Stimulated activated CD8-positive, alpha-beta memory T cell treated with anti-CD3 and anti-CD28 coated beads, Interleukin-7, amount 100 ng/mL, for 24 hours (primary cell): ENCODE results near the gene NUDT5.
A peak's percentile ranks its signal among the peaks of the same experiment; 100 is the strongest.
"Not testable (repeated sequence)": the region's sequence is repeated elsewhere in the genome, so short reads cannot be mapped to it uniquely, and the experiment has no call there.

ENCODE experiments used
- DNase-seq: peaks from one replicate; pipeline ENCODE4 v3.0.0-alpha.2; 2020; ENCODE audit warnings: low read depth

Gene NUDT5

DNA sequence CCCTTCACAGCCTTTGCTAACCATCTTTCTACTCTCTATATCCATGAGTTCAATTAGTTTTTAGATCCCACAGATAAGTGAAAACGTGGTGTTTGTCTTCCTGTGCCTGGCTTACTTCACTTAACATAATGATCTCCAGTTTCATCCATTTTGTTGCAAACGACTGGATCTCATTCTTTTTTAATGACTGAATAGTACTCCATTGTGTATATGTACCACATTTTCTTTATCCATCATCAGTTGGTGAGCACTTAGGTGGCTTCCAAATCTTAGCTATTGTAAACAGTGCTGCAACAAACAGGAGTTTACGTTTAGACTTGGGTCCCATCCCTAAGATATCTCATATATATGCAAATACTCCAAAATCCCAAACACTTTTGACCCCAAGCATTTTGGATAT lies 9.4 kb upstream of the NUDT5 start:
- DNase-seq, result no peak

DNA sequence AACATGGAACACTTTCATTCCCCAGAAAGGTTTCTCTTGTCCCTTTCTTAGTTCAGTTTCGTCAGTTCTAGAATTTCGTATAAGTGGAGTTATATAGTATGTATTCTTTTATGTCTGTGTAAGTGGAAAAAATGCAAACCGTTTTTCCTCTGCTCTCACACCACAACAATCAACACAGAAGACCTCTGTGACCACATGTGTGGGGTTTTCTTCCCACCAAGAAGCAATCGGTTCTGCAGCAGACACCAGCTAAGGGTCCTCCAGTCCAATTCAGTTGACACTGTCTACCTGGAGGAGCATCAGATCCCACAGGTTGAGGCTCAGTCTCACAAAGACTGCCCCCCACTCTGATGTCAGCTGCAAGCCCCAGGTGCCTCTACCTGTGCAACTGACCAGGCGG lies 6.5 kb upstream of the NUDT5 start:
- DNase-seq, result no peak

DNA sequence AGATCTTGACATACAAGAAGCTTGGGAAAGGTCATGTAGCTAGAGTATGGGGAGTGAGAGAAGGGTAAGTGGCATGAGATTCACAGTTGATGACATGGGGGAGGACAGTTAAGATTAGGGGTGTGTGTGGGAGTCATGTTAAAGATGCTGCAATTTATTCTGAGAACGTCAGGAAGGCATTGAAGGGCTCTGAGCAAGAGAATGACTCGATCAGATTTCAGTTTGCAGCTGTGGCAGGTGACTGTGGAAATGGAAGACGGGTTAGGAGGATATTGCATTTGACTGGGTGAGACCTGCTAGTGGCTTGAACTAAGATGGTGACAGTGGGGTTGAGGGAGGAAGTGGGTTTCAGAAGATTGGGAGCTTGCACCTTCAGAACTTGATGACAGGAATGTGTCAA lies 5.9 kb upstream of the NUDT5 start:
- DNase-seq, result no peak

- DNase-seq, result no peak
Measured at GRCh38 chr10:12200850-12201249, 5.2 kb upstream of the NUDT5 start.

GRCh38 chr10:12198156-12198555 lies 2.5 kb upstream of the NUDT5 start:
- DNase-seq, result no peak

DNA sequence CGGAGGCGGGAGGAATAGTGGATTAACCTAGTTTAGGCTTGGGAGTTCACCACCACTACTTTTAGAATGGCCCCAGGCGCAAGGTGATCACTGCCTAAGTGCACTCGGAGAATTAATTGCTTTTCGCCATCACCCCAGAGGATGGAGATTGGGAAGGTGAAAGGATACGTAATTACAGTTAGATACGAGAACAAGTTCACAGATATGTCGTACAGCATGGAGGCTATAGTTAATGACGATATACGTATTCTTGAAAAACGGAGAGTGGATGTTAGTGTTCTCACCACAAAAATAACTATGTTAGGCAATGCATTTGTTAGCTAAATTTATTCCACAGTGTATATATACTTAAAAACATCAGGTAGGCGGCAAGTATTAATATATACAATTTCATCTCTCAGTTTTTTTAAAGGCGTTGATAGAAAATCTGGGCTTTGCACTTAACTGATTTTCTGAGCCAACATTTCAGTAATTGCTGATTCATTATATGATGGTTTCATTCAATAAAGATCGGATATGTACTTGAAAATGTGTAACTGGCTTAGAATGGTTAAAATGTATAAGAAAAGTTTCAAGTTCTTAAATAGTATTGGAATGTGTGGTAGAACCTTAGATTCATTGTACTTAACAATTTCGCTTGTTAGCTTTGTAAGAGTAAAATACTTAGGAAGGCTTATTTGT lies 980 bp upstream of the NUDT5 start:
- DNase-seq, result no peak

- DNase-seq, result no peak
Measured at GRCh38 chr10:12195281-12195602, 449 bp downstream of the NUDT5 start.

- no peak for DNase-seq
Measured at GRCh38 chr10:12194752-12195271, 879 bp downstream of the NUDT5 start.

DNA sequence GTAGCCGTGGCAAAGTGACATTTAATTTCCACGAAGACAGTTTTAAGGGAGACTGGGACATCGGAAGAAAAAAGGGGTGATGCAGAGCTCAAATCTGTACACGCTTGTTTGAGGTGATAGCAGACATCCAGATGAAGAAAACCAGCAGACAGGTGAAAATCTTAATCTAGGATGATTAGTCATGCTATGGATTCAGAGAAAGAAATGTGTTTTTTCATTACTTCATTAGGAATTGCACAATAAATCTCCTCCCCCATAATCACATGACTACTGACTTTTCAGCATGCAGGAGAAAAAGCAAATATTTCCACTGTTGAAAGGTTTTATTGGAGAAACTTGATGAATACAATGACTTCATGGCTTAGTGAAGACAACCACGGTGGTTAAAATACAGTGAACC lies 2.5 kb downstream of the NUDT5 start:
- DNase-seq, result no peak

DNA sequence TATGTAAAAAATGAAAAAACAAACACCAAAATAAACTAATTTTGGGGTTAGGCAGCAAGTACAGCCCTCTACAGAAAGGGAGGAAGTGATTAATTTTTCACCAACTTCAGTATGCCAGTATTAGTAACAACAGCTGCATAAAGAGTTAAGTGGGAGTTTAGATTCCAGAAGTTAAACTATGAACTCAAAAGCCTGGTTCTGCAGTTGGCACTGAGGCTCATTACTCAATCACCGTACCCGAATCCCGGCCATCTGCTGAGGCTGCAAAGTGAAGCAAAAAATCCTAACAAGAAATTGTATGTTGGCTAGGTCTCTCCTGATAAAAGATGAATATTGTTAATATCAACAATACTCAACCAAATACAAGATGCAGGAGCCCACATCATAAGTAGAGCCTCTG lies 4.0 kb downstream of the NUDT5 start:
- no peak for DNase-seq

GRCh38 chr10:12189426-12189825 lies 6.3 kb downstream of the NUDT5 start:
- DNase-seq, result no peak

- no peak for DNase-seq
Measured at GRCh38 chr10:12188656-12189055, 7.0 kb downstream of the NUDT5 start.

DNA sequence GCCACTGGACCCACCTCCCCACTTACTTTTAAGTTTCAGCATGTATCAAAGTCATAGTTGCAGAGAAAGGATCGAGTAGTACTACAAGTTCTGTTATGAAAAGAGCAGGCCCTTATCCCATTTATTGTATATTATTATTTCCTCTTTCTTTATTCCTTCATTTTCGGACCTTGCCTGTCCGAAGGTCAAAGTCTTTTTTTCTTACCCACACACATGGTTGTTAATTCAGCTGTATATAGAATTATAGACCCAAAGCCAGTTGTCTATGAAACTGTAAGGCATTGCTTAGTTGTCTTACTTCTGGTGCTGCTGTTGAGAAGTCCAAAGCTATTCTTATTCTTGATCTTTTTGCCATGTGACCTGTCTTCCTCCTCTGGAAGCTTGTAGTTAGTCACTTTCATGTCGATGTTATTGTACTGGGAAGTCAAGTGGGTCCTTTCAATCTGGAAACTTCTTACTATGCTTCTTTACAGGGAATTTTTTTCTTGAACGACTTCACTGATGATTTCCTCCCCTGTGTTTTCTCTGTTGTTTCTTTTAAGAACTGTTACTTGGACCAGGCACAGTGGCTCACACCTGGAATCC lies 8.3 kb downstream of the NUDT5 start:
- no peak for DNase-seq

DNA sequence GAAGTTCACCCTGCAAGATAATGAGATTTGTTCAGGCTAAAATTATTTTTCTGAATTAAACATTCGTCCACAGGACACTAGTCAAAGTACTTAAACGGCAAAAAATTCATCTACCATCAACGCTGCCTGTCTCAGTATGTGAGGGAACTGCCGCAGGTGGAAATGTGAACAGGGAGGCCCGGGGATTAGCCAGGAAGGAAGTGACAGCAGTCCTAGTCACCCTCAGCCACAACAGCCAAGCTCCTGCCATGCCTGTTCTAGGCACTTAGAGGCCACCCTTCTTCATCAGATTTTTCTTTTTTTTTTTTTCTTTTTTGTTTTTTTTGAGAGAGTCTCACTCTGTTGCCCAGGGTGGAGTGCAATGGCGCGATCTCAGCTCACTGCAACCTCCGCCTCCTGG lies 9.4 kb downstream of the NUDT5 start:
- no peak for DNase-seq

DNA sequence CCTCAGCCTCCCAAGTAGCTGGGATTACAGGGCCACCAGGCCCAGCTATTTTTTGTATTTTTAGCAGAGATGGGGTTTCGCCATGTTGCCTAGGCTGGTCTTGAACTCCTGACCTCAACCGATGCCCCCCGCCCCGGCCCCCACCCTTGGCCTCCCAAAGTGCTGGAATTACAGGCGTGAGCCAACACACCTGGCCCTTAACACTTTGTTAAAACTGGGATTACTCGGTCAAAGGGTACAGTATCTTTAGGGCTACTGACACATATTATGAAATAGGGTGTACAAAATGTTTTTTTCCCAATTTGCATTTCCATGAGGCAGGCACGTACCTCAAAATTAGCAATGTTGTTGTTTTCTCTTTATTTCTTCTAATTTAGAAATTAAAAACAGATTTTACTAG lies 11.5 kb downstream of the NUDT5 start:
- no peak for DNase-seq

DNA sequence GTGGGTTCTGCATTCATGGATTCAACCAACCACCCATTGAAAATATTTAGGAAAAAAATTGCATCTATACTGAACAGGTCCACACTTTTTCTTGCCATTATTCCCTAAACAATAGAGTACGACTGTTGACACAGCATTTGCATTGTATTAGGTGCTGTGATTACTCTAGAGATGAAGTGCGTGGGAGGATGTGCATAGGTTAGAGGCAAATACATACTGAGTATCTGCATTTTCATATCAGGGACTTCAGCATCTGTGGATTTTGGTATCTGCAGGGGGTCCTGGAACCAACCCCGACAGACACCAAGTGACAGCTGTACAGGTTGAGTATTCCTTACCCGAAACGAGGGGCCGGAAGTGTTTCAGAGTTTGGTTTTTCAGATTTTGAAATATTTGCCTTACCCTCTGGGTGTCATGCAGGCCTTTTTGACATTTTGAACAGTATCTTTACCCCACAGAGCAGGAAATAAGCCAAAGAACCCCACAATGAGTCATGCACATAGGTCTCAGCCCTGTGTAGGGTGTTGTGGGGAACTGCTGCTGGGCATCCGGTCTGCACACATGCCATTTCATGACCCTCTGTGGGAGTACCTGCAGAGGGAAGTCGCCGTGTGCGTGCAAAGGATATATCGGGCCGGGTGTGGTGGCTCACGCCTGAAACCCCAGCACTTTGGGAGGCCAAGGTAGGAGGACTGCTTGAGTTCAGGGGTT lies 14.5 kb downstream of the NUDT5 start:
- peak; percentile 26 for DNase-seq

- no peak for DNase-seq
Measured at GRCh38 chr10:12180221-12180974, 15.3 kb downstream of the NUDT5 start.

- DNase-seq, result no peak
Measured at GRCh38 chr10:12179606-12180170, 16.0 kb downstream of the NUDT5 start.

- no peak for DNase-seq
Measured at GRCh38 chr10:12177642-12178041, 18.0 kb downstream of the NUDT5 start.

DNA sequence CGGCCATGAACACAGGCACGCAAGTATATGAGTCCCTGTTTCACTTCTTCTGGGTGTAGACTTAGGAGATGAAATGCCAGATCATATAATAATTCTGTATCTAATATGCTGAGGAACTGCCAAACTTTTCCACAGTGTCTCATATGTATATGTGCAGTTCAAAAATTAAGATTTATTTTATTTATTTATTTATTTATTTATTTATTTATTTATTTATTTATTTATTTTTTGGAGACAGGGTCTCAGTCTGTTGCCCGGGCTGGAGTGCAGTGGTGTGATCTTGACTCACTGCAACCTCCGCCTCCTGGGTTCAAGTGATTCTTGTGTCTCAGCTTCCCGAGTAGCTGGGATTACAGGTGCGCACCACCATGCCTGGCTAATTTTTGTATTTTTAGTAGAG lies 24.2 kb downstream of the NUDT5 start:
- not testable (repeated sequence) for DNase-seq

DNA sequence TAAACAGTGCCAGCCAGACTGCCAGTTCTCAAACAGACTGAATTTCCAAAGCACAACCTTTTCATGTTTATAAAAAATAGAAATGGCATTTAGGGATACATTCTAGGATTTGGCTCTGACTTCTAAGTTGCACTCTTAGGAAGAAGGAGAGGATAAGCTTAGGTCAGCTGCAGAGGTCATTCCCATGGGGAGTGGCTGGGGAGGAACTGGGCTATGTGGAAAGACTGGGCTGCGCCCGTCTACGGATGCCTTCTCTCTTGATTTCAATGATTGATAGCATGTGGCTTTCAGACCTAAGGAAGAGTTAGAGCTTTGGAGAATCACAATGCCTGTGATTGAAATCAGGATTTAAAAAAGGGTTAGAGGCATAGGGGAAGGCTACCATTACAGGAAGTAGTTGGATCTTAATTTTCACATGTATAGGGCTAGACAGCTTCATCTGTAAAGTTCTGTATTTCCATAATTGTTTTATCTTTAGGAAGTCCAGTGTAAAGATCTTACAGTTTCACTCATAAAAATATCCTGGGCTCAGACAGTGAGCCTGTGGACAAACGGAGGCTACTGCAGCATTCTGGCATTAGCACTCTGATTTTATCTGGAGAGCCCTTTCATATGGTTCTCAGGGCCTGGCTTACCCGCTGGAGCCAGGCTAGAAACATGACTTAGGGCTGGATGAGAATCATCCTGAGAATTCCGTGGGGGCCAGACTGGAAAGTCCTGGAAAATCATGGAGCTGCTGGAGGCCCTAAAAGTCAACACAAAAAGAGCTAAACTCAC lies 29.5 kb downstream of the NUDT5 start:
- no peak for DNase-seq

DNA sequence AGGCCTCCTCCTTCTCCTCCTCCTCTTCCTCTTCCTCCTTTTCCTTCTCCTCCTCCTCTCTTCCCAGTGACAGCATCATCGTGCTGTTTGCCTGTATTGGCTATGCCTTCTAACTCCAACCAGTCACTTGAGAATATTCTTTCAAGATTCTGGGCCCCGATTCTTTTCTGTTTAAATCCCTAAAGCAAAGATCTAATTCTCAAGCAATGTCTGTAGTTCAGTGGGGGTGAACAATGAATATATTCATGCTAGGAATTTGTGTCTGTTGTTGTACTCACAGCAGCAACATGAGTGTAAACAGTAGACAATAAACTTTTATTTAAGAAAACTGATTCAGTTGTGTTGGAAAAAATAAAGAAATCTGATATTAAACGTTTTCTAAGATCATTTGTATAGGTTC lies 30.7 kb downstream of the NUDT5 start:
- no peak for DNase-seq
